ENCODE results near the gene TEX2.

DNA sequence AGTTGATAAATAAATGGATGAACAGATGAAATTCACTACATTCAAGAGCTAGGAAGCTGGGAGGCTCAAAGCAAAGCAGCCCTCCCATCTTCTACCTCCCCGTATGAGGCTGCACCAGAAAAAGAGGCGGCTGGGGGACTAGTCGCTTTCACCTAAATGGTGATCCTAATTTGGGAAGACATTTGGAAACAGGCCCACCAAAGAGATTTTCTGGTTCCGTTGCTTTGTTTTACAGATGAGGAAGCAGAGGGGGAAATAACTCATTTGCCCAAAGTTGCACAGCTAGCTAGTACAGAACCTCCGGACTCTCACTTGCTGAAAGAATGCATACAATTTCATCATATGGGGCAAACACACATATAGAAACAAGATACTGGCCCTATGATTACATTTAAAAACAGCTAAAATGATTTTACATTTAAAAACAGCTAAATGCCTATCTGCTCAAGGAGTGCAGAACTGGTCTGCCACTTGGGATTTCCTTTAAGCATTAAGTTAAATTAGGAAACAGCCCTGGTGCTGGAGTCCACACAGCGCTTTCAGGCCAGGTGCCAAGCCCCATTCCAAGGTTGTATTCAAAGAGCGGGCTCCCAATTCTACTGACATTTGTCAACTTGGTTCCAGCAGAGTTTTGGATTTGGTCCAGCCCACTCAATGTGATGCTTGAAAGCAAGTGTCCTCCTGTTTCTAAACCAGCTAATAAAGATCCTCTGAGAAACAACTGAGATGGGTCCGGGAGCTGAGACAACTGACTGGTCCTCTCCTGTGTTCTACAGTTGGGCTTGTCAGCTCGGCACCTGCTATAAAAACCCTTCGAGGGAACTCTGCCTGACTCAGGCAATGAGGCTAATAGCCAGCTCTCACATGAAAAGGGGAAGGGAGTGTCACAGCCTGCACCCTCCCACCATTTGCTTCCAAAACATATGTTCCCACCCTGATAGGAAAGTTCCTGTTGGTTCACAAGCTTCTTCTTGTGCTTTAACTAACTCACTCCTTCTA is 144.8 kb downstream of the TEX2 start:
- no peak for TF ChIP-seq GATA3 (IDR thresholded peaks at IDR 0.05; ENCODE audit: low read depth, low read length)
- TF ChIP-seq GATA2 (IDR thresholded peaks at IDR 0.05; ENCODE audit: low read depth, low read length), result no peak

All from SH-SY5Y (cell line).